ENCODE measurements around the gene AFG1L.

The AFG1L gene

GRCh38 chr6:108312605-108313004 is 17.8 kb downstream of the AFG1L start:
- Histone ChIP-seq H3F3A (ENCODE audit: low read depth) (no peaks in the 10 kb centered on the region), H3K9ac (ENCODE audit: low read depth, low read length, poor library complexity, severe bottlenecking) (no peak overlapping the region), H3K79me2 (ENCODE audit: insufficient read depth, low read length) (peaks cover 3% of the 10 kb centered on the region; the same call in 1 of the 2 replicates)

DNA sequence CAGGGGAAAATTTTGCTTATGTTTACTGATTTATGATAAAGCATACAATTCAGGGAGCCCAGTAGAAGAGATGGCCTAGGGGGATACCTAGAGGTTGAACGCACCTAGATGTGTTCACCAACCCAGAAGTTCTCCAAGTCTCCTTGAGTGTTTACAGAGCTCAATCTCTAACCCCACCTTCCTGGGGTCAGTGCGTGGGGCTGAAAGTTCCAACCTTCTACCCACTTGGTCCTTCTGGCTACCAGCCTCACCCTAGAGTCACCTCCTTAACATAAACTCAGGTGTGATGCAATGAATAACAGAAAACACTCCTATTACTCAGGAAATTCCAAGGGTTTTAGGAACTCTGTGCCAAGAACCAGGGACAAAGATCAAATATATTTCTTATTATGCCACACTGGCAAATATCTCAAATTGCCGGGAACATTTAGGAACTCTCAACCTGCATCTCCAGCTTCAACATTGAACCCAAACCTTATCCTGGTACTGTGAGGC is 26.4 kb downstream of the AFG1L start:
- Histone ChIP-seq H3K27me3 (ENCODE audit: insufficient read depth, low read length, poor library complexity, severe bottlenecking) (no peaks in the 10 kb centered on the region), H3K4me3 (ENCODE audit: low read length, poor library complexity, severe bottlenecking) (no peak overlapping the region), H3K9ac (ENCODE audit: low read depth, low read length, poor library complexity, severe bottlenecking) (no peak overlapping the region), H3K36me3 (ENCODE audit: insufficient read depth, low read length) (no peaks in the 10 kb centered on the region; the same call in 1 of the 2 replicates), H3K79me2 (ENCODE audit: insufficient read depth, low read length) (no peaks in the 10 kb centered on the region), H4K20me1 (ENCODE audit: insufficient read depth, low read length, poor library complexity, severe bottlenecking) (no peaks in the 10 kb centered on the region), H3K9me2 (replicated peaks; ENCODE audit: low read depth, low read length) (no peaks in the 10 kb centered on the region), H3K4me1 (ENCODE audit: insufficient read depth, low read length, poor library complexity, severe bottlenecking) (no peaks in the 10 kb centered on the region), H2AFZ (ENCODE audit: low read length) (no peak overlapping the region), H3F3A (ENCODE audit: low read depth) (no peaks in the 10 kb centered on the region), H3K4me2 (ENCODE audit: low read depth, low read length, poor library complexity, severe bottlenecking) (no peak overlapping the region), H3K9me3 (ENCODE audit: insufficient read depth, low read depth, low read length) (no peaks in the 10 kb centered on the region)
- TF ChIP-seq EZH2phosphoT487 (IDR thresholded peaks at IDR 0.05; ENCODE audit: borderline replicate concordance) (no peak), CTCF (conservative IDR thresholded peaks at IDR 0.05; ENCODE audit: low read length) (no peak)

More at GRCh38 chr6:108312605-108313004, 17.8 kb downstream of the AFG1L start:
- Histone ChIP-seq H3K36me3 (ENCODE audit: insufficient read depth, low read length) (no peaks in the 10 kb centered on the region), H4K20me1 (ENCODE audit: insufficient read depth, low read length, poor library complexity, severe bottlenecking) (no peaks in the 10 kb centered on the region), H3K4me1 (ENCODE audit: insufficient read depth, low read length, poor library complexity, severe bottlenecking) (no peaks in the 10 kb centered on the region), H2AFZ (ENCODE audit: low read length) (no peak overlapping the region), H3K9me3 (ENCODE audit: insufficient read depth, low read depth, low read length) (no peaks in the 10 kb centered on the region), H3K4me2 (ENCODE audit: low read depth, low read length, poor library complexity, severe bottlenecking) (no peak overlapping the region), H3K9me2 (replicated peaks; ENCODE audit: low read depth, low read length) (no peaks in the 10 kb centered on the region), H3K27me3 (ENCODE audit: insufficient read depth, low read length, poor library complexity, severe bottlenecking) (no peaks in the 10 kb centered on the region), H3K4me3 (ENCODE audit: low read length, poor library complexity, severe bottlenecking) (no peak overlapping the region)
- no peak for TF ChIP-seq EZH2phosphoT487 (IDR thresholded peaks at IDR 0.05; ENCODE audit: borderline replicate concordance)
- no peak for TF ChIP-seq CTCF (conservative IDR thresholded peaks at IDR 0.05; ENCODE audit: low read length)

- H4K20me1 ChIP-seq (ENCODE audit: insufficient read depth, low read length, poor library complexity, severe bottlenecking): no peaks in the 10 kb centered on the region
- no peaks in the 10 kb centered on the region for H3K79me2 ChIP-seq (ENCODE audit: insufficient read depth, low read length)
- peaks cover 3% of the 10 kb centered on the region; the same call in 1 of the 2 replicates for H3K36me3 ChIP-seq (ENCODE audit: insufficient read depth, low read length)
- no peak overlapping the region for H3K9ac ChIP-seq (ENCODE audit: low read depth, low read length, poor library complexity, severe bottlenecking)
- H3K4me3 ChIP-seq (ENCODE audit: low read length, poor library complexity, severe bottlenecking): no peak overlapping the region
- H3F3A ChIP-seq (ENCODE audit: low read depth): no peaks in the 10 kb centered on the region
- TF ChIP-seq EZH2phosphoT487 (IDR thresholded peaks at IDR 0.05; ENCODE audit: borderline replicate concordance) (no peak), CTCF (conservative IDR thresholded peaks at IDR 0.05; ENCODE audit: low read length) (no peak)
- no peaks in the 10 kb centered on the region for H3K27me3 ChIP-seq (ENCODE audit: insufficient read depth, low read length, poor library complexity, severe bottlenecking)
- H3K9me3 ChIP-seq (ENCODE audit: insufficient read depth, low read depth, low read length): no peaks in the 10 kb centered on the region
- no peaks in the 10 kb centered on the region for H3K4me1 ChIP-seq (ENCODE audit: insufficient read depth, low read length, poor library complexity, severe bottlenecking)
- H3K4me2 ChIP-seq (ENCODE audit: low read depth, low read length, poor library complexity, severe bottlenecking): no peak overlapping the region
- H3K9me2 ChIP-seq (replicated peaks; ENCODE audit: low read depth, low read length): no peaks in the 10 kb centered on the region
- no peak overlapping the region for H2AFZ ChIP-seq (ENCODE audit: low read length)
These were observed 27.9 kb downstream of the AFG1L start for GRCh38 chr6:108322728-108323127.

Data from Loucy (cell line).